K562 (cell line): ENCODE results near the gene SPTBN4. TPM values are rescaled to one million over a fixed set of nuclear protein-coding genes. Genes with fewer than 3 reads are reported as not detected.
A peak's percentile ranks its signal among the peaks of the same experiment; 100 is the strongest.

Experiments
- ARID3B ChIP-seq: fragments of 250-450 bp; sonication (Bioruptor Pico); IDR thresholded peaks from 2 replicates; pipeline ENCODE4 v1.4.0; 2020; ENCODE audit warnings: borderline replicate concordance
- BDP1 ChIP-seq: IDR thresholded peaks from 3 replicates; pipeline ENCODE4 v1.6.1; 2011; ENCODE audit not compliant: insufficient read length, insufficient read depth
- CBFA2T3 ChIP-seq: fragments of 450-650 bp; IDR thresholded peaks from 2 replicates; pipeline ENCODE4 v1.6.1; 2017
- CBX1 ChIP-seq: sonication (generic); IDR thresholded peaks from 2 replicates; pipeline ENCODE4 v1.6.1; 2016; ENCODE audit warnings: antibody characterized with exemption, low read depth, mild to moderate bottlenecking
- CEBPB ChIP-seq: fragments of 450-650 bp; IDR thresholded peaks from 2 replicates; pipeline ENCODE4 v1.6.1; 2016; ENCODE audit warnings: missing genetic modification characterization, missing compliant biosample characterization
- CEBPZ ChIP-seq: fragments of 150-350 bp; IDR thresholded peaks from 2 replicates; pipeline ENCODE4 v1.6.1; 2014; ENCODE audit warnings: low read depth, mild to moderate bottlenecking, low read length, borderline replicate concordance
- CTBP1 ChIP-seq: fragments of 450-650 bp; IDR thresholded peaks from 2 replicates; pipeline ENCODE4 v1.6.1; 2016; ENCODE audit warnings: borderline replicate concordance
- GTF2B ChIP-seq: IDR thresholded peaks from 2 replicates; pipeline ENCODE4 v1.6.1; 2011; ENCODE audit not compliant: insufficient read length; ENCODE audit errors: extremely low read depth
- HNRNPK ChIP-seq: fragments of 200-400 bp; formaldehyde crosslinking; IDR thresholded peaks from one replicate; pipeline ENCODE4 v1.6.1; 2018; ENCODE audit warnings: mild to moderate bottlenecking, low read depth, low read length; ENCODE audit not compliant: poor library complexity, severe bottlenecking
- POLR2A ChIP-seq: fragments of 450-650 bp; conservative IDR thresholded peaks from 2 replicates; pipeline ENCODE4 v1.6.1; 2016
- POU5F1 ChIP-seq: fragments of 150-350 bp; IDR thresholded peaks from 2 replicates; pipeline ENCODE4 v1.6.1; 2014; ENCODE audit warnings: borderline replicate concordance, low read length, low read depth, mild to moderate bottlenecking; ENCODE audit not compliant: partially characterized antibody
- PTBP1 ChIP-seq: fragments of 200-400 bp; formaldehyde crosslinking; IDR thresholded peaks from 2 replicates; pipeline ENCODE4 v1.6.1; 2017; ENCODE audit warnings: low read depth, low read length
- SAFB ChIP-seq: fragments of 200-400 bp; formaldehyde crosslinking; IDR thresholded peaks from 2 replicates; pipeline ENCODE4 v1.6.1; 2017; ENCODE audit warnings: low read depth, low read length, borderline replicate concordance
- TRIM25 ChIP-seq: fragments of 450-650 bp; IDR thresholded peaks from 2 replicates; pipeline ENCODE4 v1.7.0; 2016; ENCODE audit warnings: borderline replicate concordance
- YY1 ChIP-seq, 3 experiments: IDR thresholded peaks; 2 replicates each; pipeline ENCODE4 v1.6.1; 2011; ENCODE audit warnings: low read length in 2 of 3, mild to moderate bottlenecking in 2 of 3, moderate library complexity in 2 of 3, borderline replicate concordance in 1 of 3, control low read depth in 1 of 3, low read depth in 1 of 3; ENCODE audit not compliant: insufficient read depth in 3 of 3, insufficient replicate concordance in 2 of 3, control insufficient read depth in 1 of 3, insufficient read length in 1 of 3; ENCODE audit errors: extremely low read depth in 1 of 3
- ZNF316 ChIP-seq: fragments of 450-650 bp; IDR thresholded peaks from 2 replicates; pipeline ENCODE4 v1.6.1; 2016
- ZNF324 ChIP-seq: fragments of 250-450 bp; sonication (Bioruptor Pico); IDR thresholded peaks from 2 replicates; pipeline ENCODE4 v1.4.0; 2020; ENCODE audit warnings: mild to moderate bottlenecking
- ZNF699 ChIP-seq: fragments of 250-450 bp; sonication (Bioruptor Pico); IDR thresholded peaks from 2 replicates; pipeline ENCODE4 v1.8.0; 2021; ENCODE audit warnings: mild to moderate bottlenecking, moderate library complexity; ENCODE audit not compliant: insufficient replicate concordance
- ZNF76 ChIP-seq: fragments of 250-450 bp; sonication (Bioruptor Pico); IDR thresholded peaks from 2 replicates; pipeline ENCODE4 v1.4.0; 2020; ENCODE audit warnings: mild to moderate bottlenecking, moderate library complexity, borderline replicate concordance
- polyA plus RNA-seq, 8 experiments: library from polyadenylated mRNA; depleted of rRNA in 4 of 8; stranded (reverse) in 5 of 8; unstranded in 3 of 8; fragments of >200 nt; fragmentation: Nextera tagmentation in 2 of 8; fragmentation: Illumina TruSeq in 1 of 8; extraction: Ambion mirVana in 2 of 8; extraction: Trizol in 1 of 8; gene quantifications; 2 replicates each; pipeline versions ENCODE4 v1.2.1 to v1.2.3, GENCODE V29; 2011 to 2014; ENCODE audit warnings: inconsistent platforms in 1 of 8, missing spikeins in 1 of 8
- total RNA-seq, 7 experiments: library from RNA; depleted of rRNA in 6 of 7; stranded (reverse); fragments of >200 nt in 6 of 7; fragmentation: Illumina TruSeq in 2 of 7; extraction: Trizol in 2 of 7; gene quantifications; 2 replicates each; pipeline versions ENCODE4 v1.2.1 to v1.2.3, GENCODE V29; 2011 to 2021; ENCODE audit warnings: low replicate concordance in 1 of 7

The SPTBN4 gene
- total and polyA plus RNA-seq, 9 of the 15 experiments (the other 6 are each of a cell fraction or from before 2014, with no cell fraction given): 0.01 to 1.5 (median 0.86) TPM

GRCh38 chr19:40464059-40465024, 2.5 kb upstream of the SPTBN4 start (continued):
- no peak for TF ChIP-seq CEBPZ
- 0 out of 2 replicates have a peak, but pooled peaks have one; percentile 25 for TF ChIP-seq SAFB
- TF ChIP-seq TRIM25: peak; percentile 50; the same call in 1 of the 2 replicates
- peak; percentile 97 for TF ChIP-seq ZNF316
- TF ChIP-seq ZNF324 (CRISPR knock-in tag): no peak
- TF ChIP-seq PTBP1: no peak; the same call in 1 of the 2 replicates
- peak; percentile 99 for TF ChIP-seq CBFA2T3
- no peak for TF ChIP-seq ARID3B (CRISPR knock-in tag)
- TF ChIP-seq POU5F1: no peak
- TF ChIP-seq POLR2A: 0 out of 2 replicates have a peak, but pooled peaks have one; percentile 41
- no peak for TF ChIP-seq HNRNPK
- no peak for TF ChIP-seq BDP1
- TF ChIP-seq ZNF76 (CRISPR knock-in tag): peak; percentile 57; the same call in 1 of the 2 replicates
- no peak for TF ChIP-seq ZNF699 (CRISPR knock-in tag)
- no peak for TF ChIP-seq CEBPB
- TF ChIP-seq CBX1: no peak
- TF ChIP-seq GTF2B: no peak
- peak in 1 of 3 experiments; percentile 56 for TF ChIP-seq YY1 (IDR thresholded peaks at IDR 0.05; ENCODE audit: borderline replicate concordance in 1 of 3, control insufficient read depth in 1 of 3, extremely low read depth in 1 of 3, insufficient read depth in 3 of 3, insufficient read length in 1 of 3, insufficient replicate concordance in 2 of 3, low read depth in 1 of 3, low read length in 2 of 3)
- TF ChIP-seq CTBP1: peak; percentile 68
